ENCODE measurements around the gene TCF12.

TCF12 gene

DNA sequence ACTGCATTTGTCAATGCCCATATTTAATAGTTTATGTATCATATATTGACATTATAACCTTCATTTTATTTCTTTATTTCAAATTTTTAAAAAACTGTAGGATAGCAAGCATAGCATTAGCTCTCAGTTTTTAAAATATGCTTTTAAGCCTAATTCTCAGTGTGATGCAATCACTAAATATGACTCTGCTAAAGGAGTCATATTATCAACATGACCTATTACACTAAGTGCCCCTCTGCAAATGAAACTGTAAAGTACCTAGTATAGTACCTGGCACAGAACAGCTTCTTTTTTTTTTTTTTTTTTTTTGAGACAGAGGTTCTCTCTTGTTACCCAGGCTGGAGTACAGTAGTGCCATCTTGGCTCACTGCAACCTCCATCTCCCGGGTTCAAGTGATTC, 278.4 kb downstream of the TCF12 start:
- TF ChIP-seq NFIC (IDR thresholded peaks at IDR 0.05) (no peak), TAF1 (IDR thresholded peaks at IDR 0.05; ENCODE audit: low read depth) (no peak), EGR1 (IDR thresholded peaks at IDR 0.05) (no peak), EP300 (IDR thresholded peaks at IDR 0.05; ENCODE audit: borderline replicate concordance) (no peak), YY1 (IDR thresholded peaks at IDR 0.05; ENCODE audit: low read depth) (no peak), ZBTB7A (IDR thresholded peaks at IDR 0.05; ENCODE audit: low read depth) (no peak), FOXM1 (IDR thresholded peaks at IDR 0.05; ENCODE audit: borderline replicate concordance, low read depth) (no peak), REST (IDR thresholded peaks at IDR 0.05; ENCODE audit: low read depth) (no peak)

- TF ChIP-seq YY1 (IDR thresholded peaks at IDR 0.05; ENCODE audit: low read depth) (no peak), FOXM1 (IDR thresholded peaks at IDR 0.05; ENCODE audit: borderline replicate concordance, low read depth) (no peak), CREB1 (IDR thresholded peaks at IDR 0.05; ENCODE audit: low read depth) (no peak), NFIC (IDR thresholded peaks at IDR 0.05) (no peak), REST (IDR thresholded peaks at IDR 0.05; ENCODE audit: low read depth) (no peak), RAD21 (IDR thresholded peaks at IDR 0.05; ENCODE audit: low read depth) (no peak), TCF12 (IDR thresholded peaks at IDR 0.05; ENCODE audit: low read depth) (no peak), TEAD4 (IDR thresholded peaks at IDR 0.05) (no peak), EP300 (IDR thresholded peaks at IDR 0.05; ENCODE audit: borderline replicate concordance) (no peak), ZBTB7A (IDR thresholded peaks at IDR 0.05; ENCODE audit: low read depth) (no peak), CEBPB (IDR thresholded peaks at IDR 0.05) (no peak), TAF1 (IDR thresholded peaks at IDR 0.05; ENCODE audit: low read depth) (no peak), EGR1 (IDR thresholded peaks at IDR 0.05) (no peak)
- TF ChIP-seq, protein P1, sequence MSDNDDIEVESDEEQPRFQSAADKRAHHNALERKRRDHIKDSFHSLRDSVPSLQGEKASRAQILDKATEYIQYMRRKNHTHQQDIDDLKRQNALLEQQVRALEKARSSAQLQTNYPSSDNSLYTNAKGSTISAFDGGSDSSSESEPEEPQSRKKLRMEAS (IDR thresholded peaks at IDR 0.05), result no peak
- TF ChIP-seq, protein P2, sequence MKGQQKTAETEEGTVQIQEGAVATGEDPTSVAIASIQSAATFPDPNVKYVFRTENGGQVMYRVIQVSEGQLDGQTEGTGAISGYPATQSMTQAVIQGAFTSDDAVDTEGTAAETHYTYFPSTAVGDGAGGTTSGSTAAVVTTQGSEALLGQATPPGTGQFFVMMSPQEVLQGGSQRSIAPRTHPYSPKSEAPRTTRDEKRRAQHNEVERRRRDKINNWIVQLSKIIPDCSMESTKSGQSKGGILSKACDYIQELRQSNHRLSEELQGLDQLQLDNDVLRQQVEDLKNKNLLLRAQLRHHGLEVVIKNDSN (IDR thresholded peaks at IDR 0.05), result no peak
These were observed 279.7 kb downstream of the TCF12 start for GRCh38 chr15:57198131-57198530.

GRCh38 chr15:57198654-57199291, 280.3 kb downstream of the TCF12 start:
- TF ChIP-seq TEAD4 (IDR thresholded peaks at IDR 0.05), result no peak
- TF ChIP-seq FOXM1 (IDR thresholded peaks at IDR 0.05; ENCODE audit: borderline replicate concordance, low read depth), result no peak
- no peak for TF ChIP-seq NFIC (IDR thresholded peaks at IDR 0.05)
- TF ChIP-seq YY1 (IDR thresholded peaks at IDR 0.05; ENCODE audit: low read depth), result no peak
- TF ChIP-seq, protein P1 (IDR thresholded peaks at IDR 0.05), result no peak
- TF ChIP-seq CEBPB (IDR thresholded peaks at IDR 0.05), result no peak
- TF ChIP-seq TAF1 (IDR thresholded peaks at IDR 0.05; ENCODE audit: low read depth), result no peak
- no peak for TF ChIP-seq REST (IDR thresholded peaks at IDR 0.05; ENCODE audit: low read depth)
- TF ChIP-seq EGR1 (IDR thresholded peaks at IDR 0.05), result no peak
- no peak for TF ChIP-seq EP300 (IDR thresholded peaks at IDR 0.05; ENCODE audit: borderline replicate concordance)
- TF ChIP-seq ZBTB7A (IDR thresholded peaks at IDR 0.05; ENCODE audit: low read depth), result no peak
- TF ChIP-seq TCF12 (IDR thresholded peaks at IDR 0.05; ENCODE audit: low read depth), result no peak
- no peak for TF ChIP-seq RAD21 (IDR thresholded peaks at IDR 0.05; ENCODE audit: low read depth)
- no peak for TF ChIP-seq CREB1 (IDR thresholded peaks at IDR 0.05; ENCODE audit: low read depth)

GRCh38 chr15:57201578-57201977, 283.1 kb downstream of the TCF12 start:
- no peak for TF ChIP-seq ZBTB7A (IDR thresholded peaks at IDR 0.05; ENCODE audit: low read depth)

- no peak for TF ChIP-seq TAF1 (IDR thresholded peaks at IDR 0.05; ENCODE audit: low read depth)
- TF ChIP-seq, protein P1 (IDR thresholded peaks at IDR 0.05), result no peak
- TF ChIP-seq FOXM1 (IDR thresholded peaks at IDR 0.05; ENCODE audit: borderline replicate concordance, low read depth), result no peak
- no peak for TF ChIP-seq RAD21 (IDR thresholded peaks at IDR 0.05; ENCODE audit: low read depth)
- no peak for TF ChIP-seq ZBTB7A (IDR thresholded peaks at IDR 0.05; ENCODE audit: low read depth)
- TF ChIP-seq, protein P2 (IDR thresholded peaks at IDR 0.05), result no peak
- TF ChIP-seq CREB1 (IDR thresholded peaks at IDR 0.05; ENCODE audit: low read depth), result no peak
- no peak for TF ChIP-seq EP300 (IDR thresholded peaks at IDR 0.05; ENCODE audit: borderline replicate concordance)
- TF ChIP-seq TCF12 (IDR thresholded peaks at IDR 0.05; ENCODE audit: low read depth), result no peak
- no peak for TF ChIP-seq TEAD4 (IDR thresholded peaks at IDR 0.05)
- no peak for TF ChIP-seq EGR1 (IDR thresholded peaks at IDR 0.05)
- TF ChIP-seq CEBPB (IDR thresholded peaks at IDR 0.05), result no peak
- TF ChIP-seq NFIC (IDR thresholded peaks at IDR 0.05), result no peak
- TF ChIP-seq YY1 (IDR thresholded peaks at IDR 0.05; ENCODE audit: low read depth), result no peak
- TF ChIP-seq REST (IDR thresholded peaks at IDR 0.05; ENCODE audit: low read depth), result no peak
These were observed 285.5 kb downstream of the TCF12 start for GRCh38 chr15:57203906-57204305.
